Middle frontal gyrus (tissue), 1 donor: ENCODE results near the gene GLI2.

Experiments used
- DNase-seq: peaks from one replicate; pipeline ENCODE4 v3.0.0-alpha.2; 2015; ENCODE audit warnings: low spot score; ENCODE audit errors: extremely low spot score

The GLI2 gene

GRCh38 chr2:120754067-120754960, 18.6 kb downstream of the GLI2 start:
- no peak for DNase-seq

GRCh38 chr2:120758181-120759144, 22.8 kb downstream of the GLI2 start:
- DNase-seq, result peak; percentile 56

GRCh38 chr2:120759543-120760331, 24.1 kb downstream of the GLI2 start:
- no peak for DNase-seq

GRCh38 chr2:120760446-120761135, 24.9 kb downstream of the GLI2 start:
- no peak for DNase-seq

- no peak for DNase-seq
Measured at GRCh38 chr2:120761164-120761861, 25.6 kb downstream of the GLI2 start.

GRCh38 chr2:120761911-120762310, 26.2 kb downstream of the GLI2 start:
- DNase-seq, result no peak

- DNase-seq, result no peak
Measured at GRCh38 chr2:120762341-120763061, 26.8 kb downstream of the GLI2 start.

GRCh38 chr2:120763508-120763907, 27.8 kb downstream of the GLI2 start:
- DNase-seq, result no peak

- no peak for DNase-seq
Measured at GRCh38 chr2:120763931-120764330, 28.3 kb downstream of the GLI2 start.

GRCh38 chr2:120764492-120764891, 28.8 kb downstream of the GLI2 start:
- no peak for DNase-seq

GRCh38 chr2:120764991-120765677, 29.5 kb downstream of the GLI2 start:
- no peak for DNase-seq

- DNase-seq, result no peak
Measured at GRCh38 chr2:120765678-120766469, 30.2 kb downstream of the GLI2 start.

GRCh38 chr2:120766470-120767351, 31.0 kb downstream of the GLI2 start:
- no peak for DNase-seq

GRCh38 chr2:120767486-120768005, 31.9 kb downstream of the GLI2 start:
- DNase-seq, result no peak

GRCh38 chr2:120768112-120769048, 32.7 kb downstream of the GLI2 start:
- no peak for DNase-seq
